ENCODE measurements around the gene SDR42E2. TPM values are rescaled to one million over a fixed set of nuclear protein-coding genes. Genes with fewer than 3 reads are reported as not detected.
"Not testable (repeated sequence)": the region's sequence is repeated elsewhere in the genome, so short reads cannot be mapped to it uniquely, and the experiment has no call there.

SDR42E2 gene
- total RNA-seq, 2 experiments from 2014 or later = 0.29 TPM; not detected in 1

- CTCF ChIA-PET (ENCODE audit: unreplicated experiment) = no interaction called here
Measured at GRCh38 chr16:22147853-22148252, 14.5 kb upstream of the SDR42E2 start.

DNA sequence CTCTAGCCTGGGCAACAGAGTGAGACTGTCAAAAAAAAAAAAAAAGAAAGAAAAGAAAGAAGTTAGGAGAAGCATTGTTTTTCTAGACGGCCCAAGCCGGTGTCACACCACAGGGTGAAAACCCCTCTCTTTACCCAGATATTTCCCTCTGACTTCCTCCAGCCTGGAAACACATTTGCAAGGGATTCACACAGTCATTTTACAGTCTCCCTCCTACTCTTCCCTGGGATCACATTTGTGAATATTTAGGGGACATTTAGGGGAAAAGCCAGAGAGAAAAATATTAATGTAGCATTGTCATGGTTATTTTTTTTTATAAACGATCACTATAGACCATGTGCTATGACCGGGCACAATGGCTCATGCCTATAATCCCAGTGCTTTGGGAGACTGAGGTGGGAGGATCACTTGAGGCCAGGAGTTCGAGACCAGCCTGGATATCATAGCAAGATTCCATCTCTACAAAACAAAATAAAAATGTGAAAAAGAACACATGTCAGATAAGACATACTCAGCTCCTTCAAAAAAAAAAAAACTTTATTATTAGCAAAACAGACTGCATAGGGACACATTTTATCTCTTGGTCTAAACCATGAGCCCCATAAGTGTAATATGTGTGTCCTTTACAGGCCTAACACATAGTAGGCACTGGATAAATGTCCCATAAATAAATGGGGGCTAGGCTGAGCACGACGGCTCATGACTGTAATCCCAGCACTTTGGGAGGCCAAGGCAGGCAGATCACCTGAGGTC is 10.9 kb upstream of the SDR42E2 start:
- Histone ChIP-seq H3K4me3 (ENCODE audit: low read depth, low read length, poor library complexity, severe bottlenecking) (no peak overlapping the region), H3K36me3 (ENCODE audit: insufficient read depth, low read length) (no peaks in the 10 kb centered on the region), H3K9me3 (ENCODE audit: low read length) (no peaks in the 10 kb centered on the region), H3K9me2 (ENCODE audit: insufficient read depth, low read length) (no peaks in the 10 kb centered on the region), H3K27ac (ENCODE audit: low read depth, low read length, poor library complexity, severe bottlenecking) (no peak overlapping the region), H3K79me2 (ENCODE audit: insufficient read depth, low read depth, low read length) (no peaks in the 10 kb centered on the region), H3K4me1 (ENCODE audit: insufficient read depth, low read length, poor library complexity, severe bottlenecking) (no peaks in the 10 kb centered on the region), H2AFZ (ENCODE audit: low read length) (no peak overlapping the region), H4K20me1 (ENCODE audit: insufficient read depth, low read length) (no peaks in the 10 kb centered on the region), H3K4me2 (ENCODE audit: low read length) (no peak overlapping the region)
- no TSS peak for BruUV-seq (replicated peaks)
- POLR2A ChIA-PET = no interaction called here
- no peak for DNase-seq (ENCODE audit: low spot score)
- no peak for TF ChIP-seq EZH2phosphoT487 (IDR thresholded peaks at IDR 0.05; ENCODE audit: borderline replicate concordance, low read depth, low read length)
- TF ChIP-seq, protein P1, sequence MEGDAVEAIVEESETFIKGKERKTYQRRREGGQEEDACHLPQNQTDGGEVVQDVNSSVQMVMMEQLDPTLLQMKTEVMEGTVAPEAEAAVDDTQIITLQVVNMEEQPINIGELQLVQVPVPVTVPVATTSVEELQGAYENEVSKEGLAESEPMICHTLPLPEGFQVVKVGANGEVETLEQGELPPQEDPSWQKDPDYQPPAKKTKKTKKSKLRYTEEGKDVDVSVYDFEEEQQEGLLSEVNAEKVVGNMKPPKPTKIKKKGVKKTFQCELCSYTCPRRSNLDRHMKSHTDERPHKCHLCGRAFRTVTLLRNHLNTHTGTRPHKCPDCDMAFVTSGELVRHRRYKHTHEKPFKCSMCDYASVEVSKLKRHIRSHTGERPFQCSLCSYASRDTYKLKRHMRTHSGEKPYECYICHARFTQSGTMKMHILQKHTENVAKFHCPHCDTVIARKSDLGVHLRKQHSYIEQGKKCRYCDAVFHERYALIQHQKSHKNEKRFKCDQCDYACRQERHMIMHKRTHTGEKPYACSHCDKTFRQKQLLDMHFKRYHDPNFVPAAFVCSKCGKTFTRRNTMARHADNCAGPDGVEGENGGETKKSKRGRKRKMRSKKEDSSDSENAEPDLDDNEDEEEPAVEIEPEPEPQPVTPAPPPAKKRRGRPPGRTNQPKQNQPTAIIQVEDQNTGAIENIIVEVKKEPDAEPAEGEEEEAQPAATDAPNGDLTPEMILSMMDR (conservative IDR thresholded peaks at IDR 0.05; ENCODE audit: low read length) = no peak
- CTCF ChIA-PET (ENCODE audit: unreplicated experiment) = no interaction called here
- intact Hi-C loops (cut with micrococcal nuclease; ENCODE audit: unreplicated experiment) = no loop called here

More at GRCh38 chr16:22147853-22148252, 14.5 kb upstream of the SDR42E2 start:
- Histone ChIP-seq H3K4me1 (ENCODE audit: insufficient read depth, low read length, poor library complexity, severe bottlenecking) (no peaks in the 10 kb centered on the region), H3K4me3 (ENCODE audit: low read depth, low read length, poor library complexity, severe bottlenecking) (no peak overlapping the region), H3K27ac (ENCODE audit: low read depth, low read length, poor library complexity, severe bottlenecking) (no peak overlapping the region), H3K79me2 (ENCODE audit: insufficient read depth, low read depth, low read length) (no peaks in the 10 kb centered on the region), H3K4me2 (ENCODE audit: low read length) (no peak overlapping the region), H2AFZ (ENCODE audit: low read length) (no peak overlapping the region), H3K36me3 (ENCODE audit: insufficient read depth, low read length) (no peaks in the 10 kb centered on the region), H3K9me3 (ENCODE audit: low read length) (no peaks in the 10 kb centered on the region), H4K20me1 (ENCODE audit: insufficient read depth, low read length) (no peaks in the 10 kb centered on the region), H3K9me2 (ENCODE audit: insufficient read depth, low read length) (no peaks in the 10 kb centered on the region)
- TF ChIP-seq, protein P1 (conservative IDR thresholded peaks at IDR 0.05; ENCODE audit: low read length) = no peak
- TF ChIP-seq EZH2phosphoT487 (IDR thresholded peaks at IDR 0.05; ENCODE audit: borderline replicate concordance, low read depth, low read length) = no peak
- POLR2A ChIA-PET = interaction anchor here (1.3 kb wide), 1 partner anchor 10 kb away, joined by 3 read pairs; no protein-coding TSS in a partner anchor
- DNase-seq (ENCODE audit: low spot score) = no peak
- BruUV-seq (replicated peaks) = no TSS peak
- intact Hi-C loops (cut with micrococcal nuclease; ENCODE audit: unreplicated experiment) = no loop called here

DNA sequence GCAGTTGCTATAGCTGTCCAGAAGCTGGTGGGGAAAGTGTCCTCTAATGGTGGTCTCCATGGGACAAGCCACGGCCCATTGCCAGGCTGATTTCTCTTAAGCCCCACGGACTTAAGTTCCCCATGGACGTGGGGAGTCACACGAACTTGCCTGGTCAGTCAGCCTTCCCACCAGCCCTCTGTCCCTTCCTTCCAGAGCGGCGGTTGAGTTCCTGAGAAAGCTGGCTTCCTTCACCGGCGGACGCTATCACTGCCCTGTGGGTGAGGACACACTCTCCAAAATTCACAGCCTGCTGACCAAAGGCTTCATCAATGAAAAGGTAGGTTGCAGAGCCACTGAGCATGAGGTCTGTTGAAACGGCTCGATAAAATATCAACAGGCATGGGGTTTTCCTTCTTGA is 10.0 kb upstream of the SDR42E2 start:
- Histone ChIP-seq H3K4me2 (ENCODE audit: low read length) (no peak overlapping the region), H3K27ac (ENCODE audit: low read depth, low read length, poor library complexity, severe bottlenecking) (no peak overlapping the region), H4K20me1 (ENCODE audit: insufficient read depth, low read length) (no peaks in the 10 kb centered on the region), H3K9me2 (ENCODE audit: insufficient read depth, low read length) (no peaks in the 10 kb centered on the region), H3K9me3 (ENCODE audit: low read length) (no peaks in the 10 kb centered on the region), H2AFZ (ENCODE audit: low read length) (no peak overlapping the region), H3K4me1 (ENCODE audit: insufficient read depth, low read length, poor library complexity, severe bottlenecking) (no peaks in the 10 kb centered on the region), H3K36me3 (ENCODE audit: insufficient read depth, low read length) (no peaks in the 10 kb centered on the region), H3K4me3 (ENCODE audit: low read depth, low read length, poor library complexity, severe bottlenecking) (no peak overlapping the region), H3K79me2 (ENCODE audit: insufficient read depth, low read depth, low read length) (no peaks in the 10 kb centered on the region)
- ChIA-PET CTCF (ENCODE audit: unreplicated experiment) (no interaction called here), POLR2A (no interaction called here)
- intact Hi-C loops (cut with micrococcal nuclease; ENCODE audit: unreplicated experiment) = no loop called here
- BruUV-seq (replicated peaks) = no TSS peak
- no peak for DNase-seq (ENCODE audit: low spot score)
- TF ChIP-seq, protein P1 (conservative IDR thresholded peaks at IDR 0.05; ENCODE audit: low read length) = no peak

- H3K36me3 ChIP-seq (ENCODE audit: insufficient read depth, low read length); H3K4me2 ChIP-seq (ENCODE audit: low read length); H3K4me1 ChIP-seq (ENCODE audit: insufficient read depth, low read length, poor library complexity, severe bottlenecking); H4K20me1 ChIP-seq (ENCODE audit: insufficient read depth, low read length); BruUV-seq (replicated peaks); H3K4me3 ChIP-seq (ENCODE audit: low read depth, low read length, poor library complexity, severe bottlenecking); H3K9me3 ChIP-seq (ENCODE audit: low read length); H3K9me2 ChIP-seq (ENCODE audit: insufficient read depth, low read length); H3K27ac ChIP-seq (ENCODE audit: low read depth, low read length, poor library complexity, severe bottlenecking); CTCF ChIA-PET (ENCODE audit: unreplicated experiment); H2AFZ ChIP-seq (ENCODE audit: low read length); H3K79me2 ChIP-seq (ENCODE audit: insufficient read depth, low read depth, low read length); DNase-seq (ENCODE audit: low spot score); POLR2A ChIA-PET; intact Hi-C loops (cut with micrococcal nuclease; ENCODE audit: unreplicated experiment): not testable (repeated sequence)
Measured at GRCh38 chr16:22153078-22153477, 9.2 kb upstream of the SDR42E2 start.
